ENCODE measurements around the gene PLCH1.

- no peak for TF ChIP-seq POLR2A (IDR thresholded peaks at IDR 0.05)
- TF ChIP-seq, protein P1, sequence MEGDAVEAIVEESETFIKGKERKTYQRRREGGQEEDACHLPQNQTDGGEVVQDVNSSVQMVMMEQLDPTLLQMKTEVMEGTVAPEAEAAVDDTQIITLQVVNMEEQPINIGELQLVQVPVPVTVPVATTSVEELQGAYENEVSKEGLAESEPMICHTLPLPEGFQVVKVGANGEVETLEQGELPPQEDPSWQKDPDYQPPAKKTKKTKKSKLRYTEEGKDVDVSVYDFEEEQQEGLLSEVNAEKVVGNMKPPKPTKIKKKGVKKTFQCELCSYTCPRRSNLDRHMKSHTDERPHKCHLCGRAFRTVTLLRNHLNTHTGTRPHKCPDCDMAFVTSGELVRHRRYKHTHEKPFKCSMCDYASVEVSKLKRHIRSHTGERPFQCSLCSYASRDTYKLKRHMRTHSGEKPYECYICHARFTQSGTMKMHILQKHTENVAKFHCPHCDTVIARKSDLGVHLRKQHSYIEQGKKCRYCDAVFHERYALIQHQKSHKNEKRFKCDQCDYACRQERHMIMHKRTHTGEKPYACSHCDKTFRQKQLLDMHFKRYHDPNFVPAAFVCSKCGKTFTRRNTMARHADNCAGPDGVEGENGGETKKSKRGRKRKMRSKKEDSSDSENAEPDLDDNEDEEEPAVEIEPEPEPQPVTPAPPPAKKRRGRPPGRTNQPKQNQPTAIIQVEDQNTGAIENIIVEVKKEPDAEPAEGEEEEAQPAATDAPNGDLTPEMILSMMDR (IDR thresholded peaks at IDR 0.05), result no peak
- TF ChIP-seq EP300 (IDR thresholded peaks at IDR 0.05), result no peak
- TF ChIP-seq POLR2AphosphoS5 (IDR thresholded peaks at IDR 0.05), result no peak
These were observed 14.0 kb downstream of the PLCH1 start for GRCh38 chr3:155730843-155731242.
